Astrocyte (in vitro differentiated cells and primary cell): ENCODE results near the gene GPC3. TPM values are rescaled to one million over a fixed set of nuclear protein-coding genes. Genes with fewer than 3 reads are reported as not detected.

ENCODE experiments used
- DNase-seq: peaks from one replicate; pipeline ENCODE4 v3.0.0-alpha.2; 2010; ENCODE audit warnings: low read depth
- FAIRE-seq: peaks from 2 replicates; lab custom pipeline; 2011; peaks lifted over from hg19 to GRCh38; lab: Jason Lieb, UNC
- H2AFZ ChIP-seq: 2 replicates; pipeline ENCODE4 v1.6.0; 2012; ENCODE audit warnings: low read depth, low read length, inconsistent platforms
- H3K27ac ChIP-seq: 2 replicates; pipeline ENCODE4 v1.5.1; 2011; ENCODE audit warnings: low read depth, low read length, inconsistent platforms
- H3K27me3 ChIP-seq: 2 replicates; pipeline ENCODE4 v1.6.0; 2011; ENCODE audit warnings: low read length, inconsistent platforms; ENCODE audit not compliant: insufficient read depth
- H3K36me3 ChIP-seq: 2 replicates; pipeline ENCODE4 v1.5.1; 2011; ENCODE audit warnings: low read length, inconsistent platforms; ENCODE audit not compliant: insufficient read depth
- H3K4me1 ChIP-seq: 2 replicates; pipeline ENCODE4 v1.5.1; 2011; ENCODE audit warnings: low read length, inconsistent platforms; ENCODE audit not compliant: insufficient read depth
- H3K4me2 ChIP-seq: 2 replicates; pipeline ENCODE4 v1.6.0; 2012; ENCODE audit warnings: low read length, inconsistent platforms
- H3K4me3 ChIP-seq: 2 replicates; pipeline ENCODE4 v1.5.1; 2011; ENCODE audit warnings: low read depth, mild to moderate bottlenecking, low read length, inconsistent platforms; ENCODE audit not compliant: insufficient read depth
- H3K79me2 ChIP-seq: 2 replicates; pipeline ENCODE4 v1.6.0; 2012; ENCODE audit warnings: mild to moderate bottlenecking, low read length, inconsistent platforms; ENCODE audit not compliant: insufficient read depth
- H3K9ac ChIP-seq: 2 replicates; pipeline ENCODE4 v1.6.0; 2012; ENCODE audit warnings: mild to moderate bottlenecking, low read length, inconsistent platforms
- H3K9me3 ChIP-seq: 2 replicates; pipeline ENCODE4 v1.5.1; 2012; ENCODE audit warnings: low read depth, mild to moderate bottlenecking, low read length, inconsistent platforms; ENCODE audit not compliant: insufficient read depth
- H4K20me1 ChIP-seq: 2 replicates; pipeline ENCODE4 v1.6.0; 2012; ENCODE audit warnings: low read length, inconsistent platforms; ENCODE audit not compliant: insufficient read depth
- H3K27ac Mint-ChIP-seq: one replicate; pipeline ENCODE4 v1.8.0; 2021; ENCODE audit warnings: mild to moderate bottlenecking, mixed read lengths; ENCODE audit not compliant: unreplicated experiment
- H3K27me3 Mint-ChIP-seq: one replicate; pipeline ENCODE4 v1.8.0; 2021; ENCODE audit warnings: low read depth, mixed read lengths; ENCODE audit not compliant: unreplicated experiment
- H3K36me3 Mint-ChIP-seq: one replicate; pipeline ENCODE4 v1.8.0; 2021; ENCODE audit warnings: low read depth, mixed read lengths; ENCODE audit not compliant: unreplicated experiment
- H3K4me1 Mint-ChIP-seq: one replicate; pipeline ENCODE4 v1.8.0; 2021; ENCODE audit warnings: low read depth, mixed read lengths; ENCODE audit not compliant: unreplicated experiment
- H3K4me3 Mint-ChIP-seq: one replicate; pipeline ENCODE4 v1.8.0; 2021; ENCODE audit warnings: mild to moderate bottlenecking, moderate library complexity, mixed read lengths; ENCODE audit not compliant: unreplicated experiment
- H3K9me3 Mint-ChIP-seq: one replicate; pipeline ENCODE4 v1.8.0; 2021; ENCODE audit warnings: mild to moderate bottlenecking, mixed read lengths; ENCODE audit not compliant: unreplicated experiment
- CTCF ChIP-seq: IDR thresholded peaks from 2 replicates; pipeline ENCODE4 v1.5.1; 2011; ENCODE audit warnings: low read depth, mild to moderate bottlenecking, inconsistent platforms, low read length, moderate library complexity; ENCODE audit not compliant: insufficient read depth
- EZH2 ChIP-seq: IDR thresholded peaks from 2 replicates; pipeline ENCODE4 v1.6.1; 2012; ENCODE audit warnings: mild to moderate bottlenecking, low read length, inconsistent platforms; ENCODE audit not compliant: insufficient read depth
- total RNA-seq: library from RNA; stranded (reverse); gene quantifications from 2 replicates; pipeline ENCODE4 v1.2.1, GENCODE V29; 2021

Gene GPC3
- total RNA-seq, 1 donor from 2014 or later, result 8.2 TPM

DNA sequence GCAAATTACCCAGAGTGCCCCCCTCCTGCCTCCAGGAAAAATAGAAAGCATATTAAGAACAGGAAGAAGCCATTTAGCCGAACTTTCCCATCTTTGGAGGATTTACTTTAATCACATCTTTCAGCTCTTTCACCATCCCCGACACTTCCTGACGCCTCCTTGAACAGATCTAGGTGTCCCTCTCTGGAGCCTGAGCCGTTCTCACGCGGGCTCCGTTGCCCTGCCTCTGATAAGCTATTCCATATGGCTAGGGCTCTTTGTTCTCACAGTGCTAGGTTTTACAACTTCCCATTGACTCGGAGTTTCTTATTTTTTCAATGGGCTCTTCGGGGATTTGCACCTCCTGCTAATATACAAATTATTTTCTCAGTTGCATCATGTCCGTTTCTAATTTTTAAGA, 488.0 kb downstream of the GPC3 start:
- no peak overlapping the region for H3K4me2 ChIP-seq
- H3K4me1 ChIP-seq, result peaks cover 2% of the 10 kb centered on the region
- H3K27me3 Mint-ChIP-seq, result no peaks in the 10 kb centered on the region
- DNase-seq (no peak), FAIRE-seq (no peak)
- H4K20me1 ChIP-seq, result no peaks in the 10 kb centered on the region
- H3K9ac ChIP-seq, result no peak overlapping the region
- H2AFZ ChIP-seq, result no peak overlapping the region
- no peaks in the 10 kb centered on the region for H3K36me3 ChIP-seq
- no peaks in the 10 kb centered on the region for H3K36me3 Mint-ChIP-seq
- no peak overlapping the region for H3K27ac ChIP-seq
- H3K79me2 ChIP-seq, result no peaks in the 10 kb centered on the region
- no peaks in the 10 kb centered on the region for H3K9me3 Mint-ChIP-seq
- H3K27ac Mint-ChIP-seq, result no peak overlapping the region
- no peaks in the 10 kb centered on the region for H3K9me3 ChIP-seq
- no peak overlapping the region for H3K4me3 ChIP-seq
- no peak overlapping the region for H3K4me3 Mint-ChIP-seq
- no peaks in the 10 kb centered on the region for H3K4me1 Mint-ChIP-seq
- H3K27me3 ChIP-seq, result no peaks in the 10 kb centered on the region
- TF ChIP-seq EZH2 (no peak), CTCF (no peak)

- H3K4me2 ChIP-seq, result peak overlapping the region; percentile 10
- no peaks in the 10 kb centered on the region for H3K36me3 Mint-ChIP-seq
- TF ChIP-seq EZH2 (no peak), CTCF (no peak)
- no peaks in the 10 kb centered on the region for H3K27me3 ChIP-seq
- peaks cover 2% of the 10 kb centered on the region for H3K4me1 ChIP-seq
- DNase-seq (peak; percentile 80), FAIRE-seq (no peak)
- H3K9me3 ChIP-seq, result no peaks in the 10 kb centered on the region
- no peak overlapping the region for H2AFZ ChIP-seq
- no peak overlapping the region for H3K4me3 Mint-ChIP-seq
- H3K27ac Mint-ChIP-seq, result no peak overlapping the region
- H3K9me3 Mint-ChIP-seq, result no peaks in the 10 kb centered on the region
- no peaks in the 10 kb centered on the region for H4K20me1 ChIP-seq
- H3K4me3 ChIP-seq, result no peak overlapping the region
- H3K27ac ChIP-seq, result no peak overlapping the region
- no peaks in the 10 kb centered on the region for H3K4me1 Mint-ChIP-seq
- no peak overlapping the region for H3K9ac ChIP-seq
- H3K27me3 Mint-ChIP-seq, result peaks cover 2% of the 10 kb centered on the region
- H3K36me3 ChIP-seq, result no peaks in the 10 kb centered on the region
- no peaks in the 10 kb centered on the region for H3K79me2 ChIP-seq
Observed at GRCh38 chrX:133495464-133496391, 489.7 kb downstream of the GPC3 start.

DNA sequence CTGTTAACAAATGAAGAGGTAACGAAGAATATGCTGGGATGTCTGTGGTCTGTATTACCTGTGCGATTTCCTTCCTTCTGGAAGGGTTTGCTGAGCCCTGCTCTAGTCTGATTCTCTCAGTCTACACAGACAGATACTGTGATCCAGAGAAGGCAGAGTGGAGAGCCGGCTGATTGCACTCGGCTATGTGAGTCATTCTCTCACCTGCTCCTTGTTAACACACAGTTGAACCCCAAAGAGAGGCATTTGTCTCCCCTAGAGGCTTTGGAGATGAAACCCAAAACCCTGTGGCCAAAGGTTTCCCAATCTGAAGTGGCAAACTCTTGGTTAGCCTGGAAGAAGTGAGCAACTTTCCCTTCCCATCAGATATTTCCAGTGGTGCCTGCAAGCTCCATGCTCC, 492.0 kb downstream of the GPC3 start:
- Histone ChIP-seq H4K20me1 (no peaks in the 10 kb centered on the region), H3K9ac (no peak overlapping the region), H3K79me2 (no peaks in the 10 kb centered on the region), H3K4me3 (no peak overlapping the region), H2AFZ (no peak overlapping the region), H3K36me3 (no peaks in the 10 kb centered on the region), H3K9me3 (no peaks in the 10 kb centered on the region), H3K4me1 (peaks cover 2% of the 10 kb centered on the region), H3K4me2 (no peak overlapping the region), H3K27ac (no peak overlapping the region), H3K27me3 (no peaks in the 10 kb centered on the region)
- peaks cover 2% of the 10 kb centered on the region for H3K27me3 Mint-ChIP-seq
- no peaks in the 10 kb centered on the region for H3K4me1 Mint-ChIP-seq
- H3K27ac Mint-ChIP-seq, result no peak overlapping the region
- peak; percentile 34 for FAIRE-seq
- no peak for DNase-seq
- H3K9me3 Mint-ChIP-seq, result no peaks in the 10 kb centered on the region
- no peaks in the 10 kb centered on the region for H3K36me3 Mint-ChIP-seq
- no peak overlapping the region for H3K4me3 Mint-ChIP-seq
- TF ChIP-seq CTCF, result no peak
- TF ChIP-seq EZH2, result no peak
